Uterus (tissue), 4 donors: Measurements from ENCODE around the gene ELP6. TPM values are rescaled to one million over a fixed set of nuclear protein-coding genes. Genes with fewer than 3 reads are reported as not detected.
A peak's percentile ranks its signal among the peaks of the same experiment; 100 is the strongest.
"Not testable (repeated sequence)": the region's sequence is repeated elsewhere in the genome, so short reads cannot be mapped to it uniquely, and the experiment has no call there.

Experiments
- DNase-seq, 2 donors: peaks; one replicate each; pipeline ENCODE4 v3.0.0-alpha.2; 2019 to 2020
- H3K27ac ChIP-seq, 2 donors: fragments of 200-600 bp; sonication (generic); 1 replicate in 1 of 2; 2 replicates in 1 of 2; pipeline ENCODE4 v1.5.1; 2016 to 2018
- H3K27me3 ChIP-seq, 2 donors: fragments of 200-600 bp; sonication (generic); one replicate each; pipeline ENCODE4 v1.5.1; 2018 to 2019; ENCODE audit warnings: control low read depth in 1 of 2
- H3K36me3 ChIP-seq, 2 donors: fragments of 200-600 bp; sonication (generic); one replicate each; pipeline ENCODE4 v1.5.1; 2019; ENCODE audit warnings: control low read depth in 1 of 2
- H3K4me1 ChIP-seq, 2 donors: fragments of 200-600 bp; sonication (generic); one replicate each; pipeline ENCODE4 v1.5.1; 2018 to 2019; ENCODE audit warnings: control low read depth in 1 of 2
- H3K4me3 ChIP-seq, 2 donors: fragments of 200-600 bp; sonication (generic); 1 replicate in 1 of 2; 2 replicates in 1 of 2; pipeline ENCODE4 v1.5.1; 2018 to 2019; ENCODE audit warnings: mild to moderate bottlenecking in 1 of 2
- H3K9me3 ChIP-seq, 2 donors: fragments of 200-600 bp; sonication (generic); one replicate each; pipeline ENCODE4 v1.5.1; 2019; ENCODE audit warnings: control low read depth in 1 of 2
- CTCF ChIP-seq, 4 experiments: fragments of 200-600 bp in 2 of 4; fragments of 450-650 bp in 2 of 4; sonication (generic) in 2 of 4; IDR thresholded peaks; one replicate each; pipeline ENCODE4 v1.5.1; 2016 to 2019; ENCODE audit warnings: antibody characterized with exemption in 4 of 4, mild to moderate bottlenecking in 2 of 4, moderate library complexity in 1 of 4
- POLR2A ChIP-seq, 2 donors: fragments of 450-650 bp; IDR thresholded peaks; one replicate each; pipeline ENCODE4 v1.6.1; 2016; ENCODE audit warnings: antibody characterized with exemption in 2 of 2, mild to moderate bottlenecking in 1 of 2, moderate library complexity in 1 of 2
- intact Hi-C: fragments of 100-400 bp; cut with DNase I; formaldehyde crosslinking; loops from one replicate; pipeline ENCODE4 v1.15.1; 2023; ENCODE audit warnings: low total_unique reads
- total RNA-seq, 4 donors: library from RNA; depleted of rRNA in 3 of 4; stranded (reverse); fragments of >200 nt in 3 of 4; gene quantifications; one replicate each; pipeline versions ENCODE4 v1.1.0 to v1.2.4, GENCODE V29; 2014 to 2023
- donor health status: DM: yes; HTN: yes; CAD: no.

The ELP6 gene
- total RNA-seq, 4 donors from 2014 or later = 6.2 to 33.5 (median 22.5) TPM

GRCh38 chr3:47476330-47476626, 37.2 kb downstream of the ELP6 start:
- H3K4me1 ChIP-seq = peaks cover 4 to 6% of the 10 kb centered on the region in 2 donors
- H3K4me3 ChIP-seq = peak overlapping the region; percentile 50 to 99
- no peak for DNase-seq
- no peaks in the 10 kb centered on the region for H3K9me3 ChIP-seq
- H3K27ac ChIP-seq = peak overlapping the region; percentile 79 to 93
- intact Hi-C loops = loop anchor here (2.0 kb wide), 1 partner anchor 55 kb away; no protein-coding TSS in a partner anchor
- H3K27me3 ChIP-seq = no peaks in the 10 kb centered on the region
- TF ChIP-seq CTCF (IDR thresholded peaks at IDR 0.05) (no peak), POLR2A (IDR thresholded peaks at IDR 0.05) (no peak)
- no peaks in the 10 kb centered on the region for H3K36me3 ChIP-seq

- peak within 1 kb of the TSS; percentile 79 to 93 for H3K27ac ChIP-seq
Measured at GRCh38 chr3:47475570-47476329, 37.8 kb downstream of the ELP6 start, which contains the start of gene SCAP. TSS of gene SCAP (minus strand) at chr3:47475941. CDS start at chr3:47442993, 32,948 bp downstream.

GRCh38 chr3:47475029-47475569, 38.4 kb downstream of the ELP6 start:
- Histone ChIP-seq H3K4me3 (peak overlapping the region; percentile 50 to 99), H3K27me3 (no peaks in the 10 kb centered on the region), H3K9me3 (no peaks in the 10 kb centered on the region), H3K36me3 (no peaks in the 10 kb centered on the region), H3K27ac (peak overlapping the region; percentile 79 to 93), H3K4me1 (peaks cover 4 to 6% of the 10 kb centered on the region in 2 donors)
- intact Hi-C loops = no loop called here
- TF ChIP-seq POLR2A (IDR thresholded peaks at IDR 0.05) (no peak), CTCF (IDR thresholded peaks at IDR 0.05) (no peak)
- no peak for DNase-seq

More at GRCh38 chr3:47475570-47476329, 37.8 kb downstream of the ELP6 start, which contains the start of gene SCAP:
- Histone ChIP-seq H3K36me3 (no peaks in the 10 kb centered on the region), H3K9me3 (no peaks in the 10 kb centered on the region), H3K4me3 (peak within 1 kb of the TSS; percentile 50 to 99), H3K27me3 (no peaks in the 10 kb centered on the region), H3K4me1 (peaks cover 4 to 6% of the 10 kb centered on the region in 2 donors)
- peak; percentile 92 to 93 for DNase-seq
- peak; percentile 54 to 62 for TF ChIP-seq POLR2A (IDR thresholded peaks at IDR 0.05)
- TF ChIP-seq CTCF (IDR thresholded peaks at IDR 0.05) = peak; percentile 98 to 99 (median 98)
- intact Hi-C loops = loop anchor here (2.0 kb wide), 1 partner anchor 55 kb away; no protein-coding TSS in a partner anchor

GRCh38 chr3:47473391-47473790, 40.1 kb downstream of the ELP6 start:
- Histone ChIP-seq H3K4me3 (no peak overlapping the region), H3K27ac (no peak overlapping the region), H3K4me1 (peaks cover 4 to 6% of the 10 kb centered on the region in 2 donors), H3K27me3 (no peaks in the 10 kb centered on the region), H3K36me3 (no peaks in the 10 kb centered on the region), H3K9me3 (no peaks in the 10 kb centered on the region)
- no peak for TF ChIP-seq CTCF (IDR thresholded peaks at IDR 0.05)
- no peak for TF ChIP-seq POLR2A (IDR thresholded peaks at IDR 0.05)
- intact Hi-C loops = no loop called here
- no peak for DNase-seq

- H3K4me3 ChIP-seq = no peak overlapping the region
- TF ChIP-seq POLR2A (IDR thresholded peaks at IDR 0.05) (no peak), CTCF (IDR thresholded peaks at IDR 0.05) (no peak)
- peaks cover 0 to 5% of the 10 kb centered on the region in 2 donors for H3K4me1 ChIP-seq
- H3K9me3 ChIP-seq = no peaks in the 10 kb centered on the region
- H3K36me3 ChIP-seq = no peaks in the 10 kb centered on the region
- no peaks in the 10 kb centered on the region for H3K27me3 ChIP-seq
- intact Hi-C loops = no loop called here
- DNase-seq = no peak
- H3K27ac ChIP-seq = no peak overlapping the region
Measured at GRCh38 chr3:47469616-47470015, 43.9 kb downstream of the ELP6 start.

GRCh38 chr3:47468315-47468714, 45.2 kb downstream of the ELP6 start:
- H3K36me3 ChIP-seq, H3K4me3 ChIP-seq, intact Hi-C loops, H3K9me3 ChIP-seq, DNase-seq, H3K27ac ChIP-seq, H3K27me3 ChIP-seq, H3K4me1 ChIP-seq: not testable (repeated sequence)
